ENCODE data around the gene LMF1.

GRCh38 chr16:911604-912321 lies 59.0 kb downstream of the LMF1 start:
- TF ChIP-seq ZNF274 (IDR thresholded peaks at IDR 0.05; ENCODE audit: low read depth, low read length) (no peak), SUZ12 (IDR thresholded peaks at IDR 0.05; ENCODE audit: extremely low read depth, insufficient read depth, insufficient read length) (no peak)
